Measurements from ENCODE around the gene MYG1.
A peak's percentile ranks its signal among the peaks of the same experiment; 100 is the strongest.
"Not testable (repeated sequence)": the region's sequence is repeated elsewhere in the genome, so short reads cannot be mapped to it uniquely, and the experiment has no call there.

MYG1 gene

DNA sequence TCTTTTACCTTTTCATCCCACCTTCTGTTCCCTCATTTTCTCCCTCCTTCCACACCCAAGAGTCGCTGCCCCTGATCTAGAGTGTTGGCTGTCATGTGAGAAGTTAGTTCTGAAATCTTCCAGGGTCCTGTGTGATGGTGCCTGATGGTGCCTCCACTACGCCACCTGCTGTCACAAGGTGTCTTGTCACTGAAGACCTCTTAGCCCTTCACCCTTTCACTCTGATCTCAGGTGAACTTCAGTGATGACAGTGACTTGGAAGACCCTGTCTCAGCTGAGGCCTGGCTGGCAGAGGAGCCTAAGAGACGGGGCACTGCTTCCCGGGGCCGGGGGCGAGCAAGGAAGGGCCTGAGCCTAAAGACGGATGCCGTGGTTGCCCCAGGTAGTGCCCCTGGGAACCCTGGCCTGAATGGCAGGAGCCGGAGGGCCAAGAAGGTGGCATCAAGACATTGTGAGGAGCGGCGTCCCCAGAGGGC lies 11.7 kb upstream of the MYG1 start:
- peak; percentile 80 for DNase-seq (ENCODE audit: low spot score)

DNA sequence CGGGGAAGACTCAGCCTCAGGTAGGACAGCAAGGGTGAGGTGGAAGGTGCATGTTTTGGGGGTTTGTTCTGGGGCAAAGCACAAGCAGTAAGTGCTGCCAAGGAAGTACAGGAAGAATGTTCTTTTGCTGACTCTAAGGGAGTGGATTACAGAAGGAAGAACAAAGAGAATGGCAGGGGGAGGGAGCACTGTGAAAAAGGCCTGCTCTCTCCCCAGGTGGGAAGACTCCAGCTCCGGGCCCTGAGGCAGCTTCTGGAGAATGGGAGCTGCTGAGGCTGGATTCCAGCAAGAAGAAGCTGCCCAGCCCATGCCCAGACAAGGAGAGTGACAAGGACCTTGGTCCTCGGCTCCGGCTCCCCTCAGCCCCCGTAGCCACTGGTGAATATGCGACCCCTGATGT lies 11.2 kb upstream of the MYG1 start:
- no peak for DNase-seq (ENCODE audit: low spot score)

DNA sequence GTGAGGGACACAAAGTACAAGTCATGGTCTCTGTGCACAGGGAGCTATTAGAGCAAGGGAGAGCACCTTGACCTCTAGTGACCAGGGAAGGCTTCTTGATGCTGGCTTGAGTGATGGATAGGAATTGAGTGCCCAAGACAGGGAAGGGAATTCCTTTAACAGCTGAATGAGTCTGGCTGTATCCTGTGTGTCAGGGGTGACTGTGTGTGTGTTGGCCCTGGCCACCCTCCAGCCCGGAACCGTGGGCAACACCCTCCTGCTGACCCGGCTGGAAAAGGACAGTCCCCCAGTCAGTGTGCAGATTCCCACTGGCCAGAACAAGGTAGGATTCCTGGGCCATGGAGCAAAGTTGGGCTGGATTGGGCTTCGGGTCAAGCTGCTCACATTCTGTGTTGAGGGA lies 9.6 kb upstream of the MYG1 start:
- DNase-seq (ENCODE audit: low spot score), result no peak

DNA sequence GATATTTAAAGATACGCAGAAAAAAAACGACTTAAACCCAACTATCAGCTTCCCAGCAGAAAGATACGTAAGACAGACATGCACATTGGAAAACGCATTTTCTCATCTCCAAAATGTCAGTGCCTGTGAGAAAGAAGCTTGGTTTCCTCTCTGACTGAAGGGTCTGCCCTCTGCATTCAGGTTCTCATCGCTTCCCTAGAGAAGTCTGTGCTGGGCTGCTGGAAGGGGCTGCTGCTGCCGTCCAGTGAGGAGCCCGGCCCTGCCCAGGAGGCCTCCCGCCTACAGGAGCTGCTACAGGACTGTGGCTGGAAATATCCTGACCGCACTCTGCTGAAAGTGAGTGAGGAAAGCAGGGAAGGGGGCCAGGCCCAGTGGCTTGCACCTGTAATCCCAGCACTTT lies 8.8 kb upstream of the MYG1 start:
- DNase-seq (ENCODE audit: low spot score), result no peak

DNA sequence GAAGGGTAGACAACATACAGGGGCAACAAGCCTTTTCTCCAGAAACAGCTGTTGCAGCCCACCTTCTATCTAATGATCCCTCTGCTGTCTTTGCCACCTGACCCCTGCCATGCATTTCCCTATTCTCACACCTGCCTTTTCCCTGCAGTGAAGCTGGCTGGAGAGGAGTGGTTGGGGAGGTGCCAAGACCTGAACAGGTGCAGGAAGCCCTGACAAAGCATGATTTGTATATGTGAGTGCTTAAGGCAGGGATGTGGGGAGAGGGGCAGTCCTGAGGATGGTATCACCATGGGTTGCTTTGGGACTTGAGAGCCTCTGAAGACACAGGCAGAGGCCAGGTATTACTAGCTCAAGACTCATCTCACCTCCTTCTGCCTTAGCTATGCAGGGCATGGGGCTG lies 7.1 kb upstream of the MYG1 start:
- no peak for DNase-seq (ENCODE audit: low spot score)

DNA sequence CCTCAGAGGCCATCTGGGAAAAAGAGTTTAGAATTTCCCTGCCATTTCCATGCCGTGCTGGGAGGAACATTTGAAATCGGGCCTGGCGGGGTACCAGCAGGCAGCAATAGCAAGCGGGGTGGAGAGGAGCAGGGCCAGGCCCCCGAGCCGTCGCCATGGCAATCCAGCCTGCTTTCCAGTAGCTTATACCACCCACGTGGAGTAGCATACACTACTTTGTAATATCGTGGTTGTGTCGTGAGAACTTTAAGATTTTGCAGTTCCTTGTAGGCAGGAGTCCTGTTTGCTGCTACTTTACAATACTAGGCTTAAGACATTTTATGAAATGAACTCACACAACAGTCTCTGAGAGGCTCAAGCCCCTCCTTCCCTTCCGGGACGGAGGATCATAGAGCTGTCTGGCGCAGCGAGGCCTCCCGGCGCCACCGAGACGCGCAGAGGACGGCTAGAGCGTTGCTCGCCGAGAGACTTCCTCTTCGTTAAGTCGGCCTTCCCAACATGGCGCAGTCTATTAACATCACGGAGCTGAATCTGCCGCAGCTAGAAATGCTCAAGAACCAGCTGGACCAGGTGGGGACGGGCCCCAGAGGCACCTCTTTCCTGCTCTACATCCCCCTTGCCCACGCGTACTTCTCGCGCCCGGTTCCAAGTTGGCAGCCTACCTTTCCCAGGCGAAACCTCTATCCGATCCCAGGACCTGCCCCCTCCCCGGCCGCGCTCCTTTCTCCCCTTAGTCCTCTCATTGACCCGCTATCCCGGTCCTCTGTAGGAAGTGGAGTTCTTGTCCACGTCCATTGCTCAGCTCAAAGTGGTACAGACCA lies 4.2 kb upstream of the MYG1 start, which contains the start of gene PFDN5:
TSS of gene PFDN5 (plus strand) at position 473 of the 821 bp plus-strand sequence. CDS start at position 499, 26 bp downstream.
- peak; percentile 93 for DNase-seq (ENCODE audit: low spot score)

DNA sequence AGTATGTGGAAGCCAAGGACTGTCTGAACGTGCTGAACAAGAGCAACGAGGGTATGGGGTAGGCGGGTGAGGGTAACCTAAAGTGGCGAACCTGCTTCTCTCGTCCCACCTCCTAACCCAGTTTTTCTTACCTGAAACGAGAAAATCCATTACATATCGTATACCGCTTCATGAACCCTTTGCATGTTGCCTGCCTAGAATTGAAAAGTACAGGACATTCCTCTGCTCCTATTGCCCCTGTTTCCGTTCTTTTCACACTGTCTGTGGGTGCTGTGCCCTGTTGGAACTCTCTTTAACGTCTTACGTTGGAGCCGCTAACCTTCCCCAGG lies 3.6 kb upstream of the MYG1 start:
- no peak for DNase-seq (ENCODE audit: low spot score)

DNA sequence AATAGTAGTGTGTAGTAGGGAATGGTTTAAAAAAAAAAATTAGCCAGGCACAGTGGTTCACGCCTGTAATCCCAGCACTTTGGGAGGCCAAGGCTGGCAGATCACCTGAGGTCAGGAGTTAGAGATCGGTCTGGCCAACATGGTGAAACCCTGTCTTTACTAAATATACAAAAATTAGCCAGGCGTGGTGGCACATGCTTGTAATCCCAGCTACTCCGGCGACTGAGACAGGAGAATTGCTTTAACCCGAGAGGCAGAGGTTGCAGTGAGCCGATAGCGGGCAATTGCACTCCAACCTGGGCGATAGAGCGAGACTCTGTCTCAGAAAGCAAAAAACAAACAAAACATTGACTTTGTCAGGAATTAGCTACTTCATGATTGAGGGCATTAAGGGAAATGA lies 2.4 kb upstream of the MYG1 start:
- DNase-seq (ENCODE audit: low spot score), result not testable (repeated sequence)

DNA sequence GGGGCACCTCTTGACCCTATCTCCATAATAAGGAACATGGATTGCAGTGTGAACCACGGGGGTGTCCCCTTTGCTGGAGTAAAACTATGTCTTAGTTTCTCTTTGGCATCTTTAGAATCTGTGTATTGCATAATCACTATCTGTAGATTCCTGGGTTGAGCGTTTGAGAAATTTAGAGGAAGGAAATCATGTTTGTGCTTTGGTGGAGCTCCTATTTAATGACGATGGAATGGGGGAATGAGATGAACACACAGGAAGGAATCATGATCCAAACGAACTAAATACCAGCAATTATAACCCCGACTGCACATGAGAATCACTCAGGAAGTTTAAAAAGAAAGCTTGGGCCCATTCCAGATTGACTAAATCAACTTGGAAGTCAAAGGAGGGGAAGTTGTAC lies 1.3 kb upstream of the MYG1 start:
- DNase-seq (ENCODE audit: low spot score), result no peak

DNA sequence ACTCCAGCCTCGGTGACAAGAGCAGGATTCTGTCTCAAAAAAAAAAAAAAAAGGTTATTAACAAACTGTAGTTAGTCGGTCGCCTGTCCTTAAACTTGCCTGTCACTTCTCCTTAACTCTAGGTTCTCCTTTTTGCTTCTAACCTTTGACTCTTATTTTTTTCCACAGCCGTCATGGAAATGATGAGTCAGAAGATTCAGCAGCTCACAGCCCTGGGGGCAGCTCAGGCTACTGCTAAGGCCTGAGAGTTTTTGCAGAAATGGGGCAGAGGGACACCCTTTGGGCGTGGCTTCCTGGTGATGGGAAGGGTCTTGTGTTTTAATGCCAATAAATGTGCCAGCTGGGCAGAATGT lies 418 bp upstream of the MYG1 start:
- DNase-seq (ENCODE audit: low spot score), result peak; percentile 90

DNA sequence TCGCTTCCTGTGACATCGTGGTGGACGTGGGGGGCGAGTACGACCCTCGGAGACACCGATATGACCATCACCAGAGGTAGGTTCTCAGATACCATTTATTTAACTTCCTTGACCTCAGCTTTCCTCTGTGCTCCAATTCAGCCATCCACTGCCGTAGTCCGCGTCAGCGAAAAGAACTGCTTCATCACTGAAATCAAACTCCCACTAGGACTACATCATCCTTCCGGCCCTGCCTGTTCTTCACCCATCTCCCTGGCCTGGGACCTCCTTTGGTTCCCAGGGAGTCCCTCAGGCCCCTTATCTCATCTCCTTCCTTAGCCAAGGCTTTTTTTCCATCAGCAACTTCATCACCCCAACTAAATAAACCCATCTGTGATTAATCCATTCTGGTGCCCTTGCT lies 692 bp downstream of the MYG1 start:
- DNase-seq (ENCODE audit: low spot score), result no peak

DNA sequence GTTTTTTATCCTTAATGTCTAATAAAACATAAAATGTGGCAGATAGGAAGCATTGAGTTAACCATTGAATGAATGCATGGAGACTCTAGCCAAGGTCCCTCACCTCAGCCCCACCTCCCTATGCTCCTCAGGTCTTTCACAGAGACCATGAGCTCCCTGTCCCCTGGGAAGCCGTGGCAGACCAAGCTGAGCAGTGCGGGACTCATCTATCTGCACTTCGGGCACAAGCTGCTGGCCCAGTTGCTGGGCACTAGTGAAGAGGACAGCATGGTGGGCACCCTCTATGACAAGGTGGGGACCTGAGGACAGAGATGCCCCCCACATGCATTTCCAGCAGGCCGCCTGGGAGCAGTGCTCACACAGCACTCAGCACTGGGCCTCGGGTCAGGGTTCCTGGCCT lies 3.4 kb downstream of the MYG1 start:
- DNase-seq (ENCODE audit: low spot score), result no peak

DNA sequence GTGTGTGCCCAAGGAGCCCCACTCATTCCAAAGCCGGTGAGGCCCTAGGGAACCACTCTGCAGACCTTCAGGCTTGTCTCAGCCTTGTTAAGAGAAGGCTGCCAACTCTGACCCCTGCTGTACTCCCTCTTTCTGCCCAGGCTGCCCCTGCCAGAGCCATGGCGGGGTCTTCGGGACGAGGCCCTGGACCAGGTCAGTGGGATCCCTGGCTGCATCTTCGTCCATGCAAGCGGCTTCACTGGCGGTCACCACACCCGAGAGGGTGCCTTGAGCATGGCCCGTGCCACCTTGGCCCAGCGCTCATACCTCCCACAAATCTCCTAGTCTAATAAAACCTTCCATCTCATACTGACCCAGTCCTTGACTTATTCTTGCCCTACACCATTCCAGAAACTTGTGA lies 7.3 kb downstream of the MYG1 start:
- no peak for DNase-seq (ENCODE audit: low spot score)

DNA sequence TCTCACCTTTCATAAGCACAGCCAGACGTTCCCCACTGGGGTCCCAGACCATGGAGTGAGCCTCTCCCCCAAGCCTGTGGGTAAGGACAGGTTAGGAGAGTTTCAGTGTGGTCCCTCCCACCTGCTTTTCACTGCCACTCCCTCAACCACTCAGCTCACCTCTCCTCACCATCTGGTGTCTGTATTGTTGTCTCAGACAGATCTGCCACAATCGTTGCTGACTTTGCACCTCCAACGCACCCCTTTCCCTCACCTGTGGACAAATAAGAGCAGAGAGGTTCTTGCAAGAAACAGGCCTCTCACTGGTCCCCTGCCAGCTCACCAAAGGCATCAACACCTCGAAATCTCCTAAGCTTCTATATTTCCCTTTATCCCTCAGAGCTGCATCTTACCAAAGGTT lies 8.8 kb downstream of the MYG1 start:
- no peak for DNase-seq (ENCODE audit: low spot score)

DNA sequence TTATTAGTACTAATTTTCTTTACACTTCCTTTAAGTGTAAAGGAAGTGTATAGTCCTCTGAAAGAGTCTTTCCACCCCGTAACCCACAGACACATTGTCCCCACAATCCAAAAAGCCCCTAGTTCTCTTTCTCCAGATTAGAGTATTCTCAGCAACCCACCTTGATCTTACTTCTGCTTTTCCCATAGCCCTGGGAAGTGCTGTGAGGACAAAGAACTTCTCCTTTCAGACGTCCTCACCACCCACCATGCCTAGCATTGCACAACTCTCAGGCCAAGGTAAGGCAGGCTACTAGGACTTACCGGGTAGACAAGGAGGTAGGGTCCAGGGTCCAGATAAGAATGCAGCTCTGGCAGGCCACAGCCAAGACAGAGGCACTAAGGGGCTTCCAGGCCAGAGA lies 14.5 kb downstream of the MYG1 start:
- DNase-seq (ENCODE audit: low spot score), result no peak

DNA sequence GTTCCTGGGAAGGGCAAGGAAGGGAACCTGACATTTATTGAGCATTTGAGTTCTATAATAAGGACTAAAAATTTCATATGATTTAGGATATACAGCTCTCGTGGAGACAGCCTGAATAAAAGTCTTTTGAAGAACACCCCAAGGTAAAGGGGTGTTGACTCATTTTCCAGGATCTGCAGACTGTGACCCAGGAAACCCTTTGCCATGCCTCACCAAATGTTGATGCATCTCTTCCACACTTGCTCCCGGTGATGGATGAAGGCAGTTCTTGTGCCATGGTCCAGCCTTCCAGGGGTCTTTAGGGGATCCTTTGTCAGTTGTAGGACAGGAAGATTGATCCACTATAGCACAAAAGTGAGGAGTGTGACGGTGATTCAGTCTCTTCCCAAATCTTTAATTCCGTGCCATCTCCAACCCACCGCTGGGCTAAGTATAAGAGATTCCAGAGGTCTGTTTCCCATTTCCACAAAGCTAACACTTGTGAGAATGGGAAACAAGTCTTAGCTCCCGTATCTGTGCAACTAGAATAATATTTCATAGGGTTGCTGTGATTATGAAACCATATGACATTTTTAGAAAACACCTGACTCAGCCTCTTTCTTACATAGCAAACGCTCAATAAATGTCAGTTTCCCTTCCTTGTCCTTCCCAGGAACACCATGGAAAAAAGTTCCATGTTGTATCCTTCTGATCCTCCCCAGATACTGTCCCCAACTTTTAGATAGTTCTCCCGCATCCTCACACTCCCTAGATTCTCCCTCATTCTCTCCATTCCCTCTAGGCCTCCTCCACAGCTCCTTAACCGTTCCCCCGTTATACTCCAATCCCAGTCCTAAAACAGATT lies 21.1 kb downstream of the MYG1 start:
- DNase-seq (ENCODE audit: low spot score), result no peak

DNA sequence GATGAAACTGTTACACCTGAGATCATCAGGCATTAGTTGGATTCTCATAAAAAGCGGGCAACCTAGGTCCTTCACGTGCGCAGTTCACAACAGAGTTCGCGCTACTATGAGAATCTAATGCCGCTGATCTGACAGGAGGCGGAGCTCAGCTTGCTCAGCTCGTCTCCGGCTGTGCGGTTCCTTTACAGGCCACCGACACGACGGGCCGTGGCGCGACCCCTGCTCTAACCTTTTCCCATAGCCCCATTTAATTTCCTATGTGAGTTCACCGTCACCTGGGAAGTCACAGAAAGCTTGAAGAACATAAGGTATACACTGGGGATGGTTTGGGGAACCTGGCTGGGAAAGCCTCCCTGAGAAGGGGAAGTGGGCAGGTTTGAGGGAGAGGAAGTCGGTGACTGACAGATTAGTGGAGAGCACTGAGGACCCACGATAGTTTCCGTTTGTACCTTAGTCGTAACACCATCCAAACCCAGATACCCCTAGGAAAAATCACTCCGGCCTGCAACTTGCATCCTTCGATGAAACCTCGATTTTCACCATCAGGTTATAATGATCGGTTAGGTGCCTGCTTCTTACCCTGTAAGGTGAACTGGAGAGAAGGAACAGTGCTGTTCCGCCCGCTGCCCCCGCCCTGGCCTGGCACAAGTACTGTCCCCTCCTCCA lies 24.8 kb downstream of the MYG1 start:
- peak; percentile 84 for DNase-seq (ENCODE audit: low spot score)

DNA sequence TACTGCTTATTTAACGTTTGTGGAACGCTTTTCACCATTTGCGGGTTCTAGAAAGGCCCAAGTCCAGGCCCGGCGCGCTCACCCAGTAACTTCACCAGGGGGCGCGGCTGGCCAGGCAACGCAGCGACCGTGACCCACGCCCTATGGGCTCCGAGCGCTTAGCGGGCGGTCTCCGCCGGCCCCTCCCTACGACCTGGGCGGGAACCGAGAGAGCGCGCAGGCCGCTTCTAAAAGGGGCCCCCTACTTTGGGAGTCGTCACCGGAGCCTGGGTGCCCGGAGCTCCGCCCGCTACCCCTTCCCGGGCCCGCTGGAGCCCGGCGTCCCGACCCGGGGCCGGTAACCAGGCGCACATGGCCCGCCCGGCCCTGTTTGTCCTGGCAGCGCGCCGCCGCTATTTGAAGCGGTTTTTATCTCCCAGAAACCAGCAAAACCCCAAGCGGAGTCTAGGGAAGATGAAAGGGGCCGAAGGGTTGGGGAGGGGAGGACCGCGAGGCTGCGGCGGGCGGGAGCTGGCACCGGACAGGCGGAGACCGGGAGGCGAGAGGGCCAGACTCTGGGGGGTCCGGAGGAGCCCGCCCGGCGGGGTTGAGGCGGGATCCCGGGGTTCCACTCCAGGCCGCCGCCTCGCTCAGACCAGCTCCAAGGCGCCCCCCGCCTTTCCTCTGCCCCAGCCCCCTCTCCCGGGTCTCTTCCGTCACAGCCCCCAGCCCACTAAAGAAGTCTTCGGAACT lies 25.4 kb downstream of the MYG1 start:
- peak; percentile 88 for DNase-seq (ENCODE audit: low spot score)

DNA sequence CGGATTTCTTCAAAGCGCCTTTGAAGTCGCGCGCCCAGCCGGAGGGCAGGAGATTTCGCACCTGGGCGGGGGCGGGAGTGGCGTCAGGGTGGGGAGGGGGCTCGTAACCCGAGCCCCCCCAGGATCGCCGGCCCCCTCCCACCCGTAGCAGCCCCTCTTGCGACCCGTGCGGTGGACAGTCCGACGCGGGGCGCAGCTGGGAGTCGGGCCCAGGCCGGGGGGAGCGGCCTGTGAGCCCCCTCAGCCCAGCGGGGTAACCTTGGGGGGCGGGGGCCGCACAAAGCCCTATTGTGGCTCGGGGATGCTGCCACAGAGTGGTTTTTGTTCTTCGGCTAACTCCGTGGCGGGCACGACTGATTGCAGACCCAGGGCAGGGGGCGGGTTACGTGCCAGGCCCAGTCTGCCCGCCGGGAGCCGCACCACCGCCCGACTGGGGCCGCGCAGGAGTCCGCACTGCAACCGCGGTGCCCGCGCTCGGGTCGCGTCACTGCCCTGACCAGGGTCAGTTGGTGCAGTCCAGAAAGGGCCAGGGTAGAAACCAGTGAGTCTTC lies 26.1 kb downstream of the MYG1 start:
- DNase-seq (ENCODE audit: low spot score), result no peak

DNA sequence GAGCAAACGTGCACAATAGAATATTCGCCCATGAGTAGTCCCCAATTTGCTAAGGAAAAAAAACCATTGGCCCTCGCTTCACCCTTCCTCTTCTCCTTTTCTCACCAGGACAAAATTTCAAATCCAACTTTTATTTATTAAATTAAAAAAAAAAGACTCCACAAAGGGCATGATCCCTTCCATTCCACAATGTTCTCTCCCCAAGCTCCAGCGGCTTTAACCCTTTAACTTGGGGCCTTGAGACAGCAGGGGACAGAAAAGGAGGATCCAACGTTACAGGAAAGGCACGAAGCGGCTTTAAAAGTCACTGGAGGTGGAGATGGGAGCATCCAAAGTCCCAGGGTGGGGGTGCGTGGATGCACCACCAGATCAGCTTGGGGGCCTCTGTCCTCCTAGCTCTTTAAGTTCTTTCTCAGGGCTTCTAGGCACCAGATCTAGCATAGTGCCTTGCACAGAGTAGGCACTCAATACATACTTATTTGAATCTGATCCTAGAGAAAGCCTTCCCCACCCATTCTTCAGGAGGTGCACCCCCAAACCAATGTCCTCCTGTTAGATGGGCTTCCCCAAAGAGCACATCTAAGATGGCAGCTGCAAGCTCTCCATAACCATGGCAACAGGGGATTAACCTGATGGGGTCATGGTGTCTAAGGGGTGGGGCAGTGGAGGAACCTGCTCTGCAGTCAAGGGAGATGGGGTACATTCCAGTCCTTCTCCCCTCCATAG lies 27.1 kb downstream of the MYG1 start:
- DNase-seq (ENCODE audit: low spot score), result no peak

DNA sequence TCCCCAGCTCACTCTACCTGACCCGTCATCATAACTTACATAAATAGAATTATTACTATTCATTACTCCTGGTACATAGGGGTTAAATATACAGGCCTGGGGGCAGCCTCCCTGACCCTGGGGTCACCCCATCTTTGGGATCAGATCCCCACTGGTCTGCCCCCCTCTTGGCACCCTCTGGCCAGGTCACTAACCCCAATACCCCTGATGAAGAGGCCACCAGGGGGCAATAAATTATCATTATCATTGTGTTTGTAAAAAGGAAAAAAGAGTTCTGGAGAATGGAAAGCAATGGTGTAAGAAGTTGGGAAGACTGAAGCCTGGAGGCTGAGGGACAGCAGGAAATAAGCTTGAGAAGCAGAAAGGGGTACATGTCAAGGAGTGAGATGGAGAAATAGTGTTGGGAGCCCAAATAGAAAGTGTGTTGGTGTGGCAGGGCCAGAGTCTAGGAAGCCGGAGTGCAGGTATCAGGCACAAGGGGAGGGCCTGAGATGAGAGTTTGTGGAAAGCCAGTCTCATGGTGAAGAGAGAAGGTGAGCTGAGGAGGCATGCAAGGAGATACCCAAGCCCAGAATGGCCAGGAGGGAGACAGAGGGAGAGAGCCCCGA lies 28.0 kb downstream of the MYG1 start:
- DNase-seq (ENCODE audit: low spot score), result peak; percentile 34
